GM18507 (cell line): Measurements from ENCODE around the gene ACAD9.

Experiments used
- DNase-seq: peaks from one replicate; pipeline ENCODE4 v3.0.0; 2011; ENCODE audit warnings: low read depth; ENCODE audit not compliant: insufficient read length; ENCODE audit errors: extremely low spot score
- FAIRE-seq: peaks from 2 replicates; lab custom pipeline; 2011; peaks lifted over from hg19 to GRCh38; lab: Jason Lieb, UNC

ACAD9 gene

DNA sequence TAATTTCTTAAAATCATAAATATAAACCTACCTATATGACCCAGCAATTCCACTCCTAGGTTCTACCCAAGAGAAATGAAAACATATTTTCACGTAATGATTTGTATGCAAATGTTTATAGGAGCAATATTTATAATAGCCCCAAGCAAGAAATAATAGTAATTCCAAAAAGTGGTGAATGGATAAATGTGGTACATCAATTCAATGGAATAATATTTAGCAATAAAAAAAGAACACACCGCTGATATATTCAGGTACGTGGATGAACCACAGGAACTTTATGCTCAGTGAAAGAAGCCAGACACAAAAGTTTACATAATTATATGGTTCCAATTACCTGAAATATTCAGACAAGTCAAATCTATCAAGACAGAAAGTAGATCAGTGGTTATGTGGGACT lies 49.9 kb downstream of the ACAD9 start:
- DNase-seq (no peak), FAIRE-seq (no peak)

DNA sequence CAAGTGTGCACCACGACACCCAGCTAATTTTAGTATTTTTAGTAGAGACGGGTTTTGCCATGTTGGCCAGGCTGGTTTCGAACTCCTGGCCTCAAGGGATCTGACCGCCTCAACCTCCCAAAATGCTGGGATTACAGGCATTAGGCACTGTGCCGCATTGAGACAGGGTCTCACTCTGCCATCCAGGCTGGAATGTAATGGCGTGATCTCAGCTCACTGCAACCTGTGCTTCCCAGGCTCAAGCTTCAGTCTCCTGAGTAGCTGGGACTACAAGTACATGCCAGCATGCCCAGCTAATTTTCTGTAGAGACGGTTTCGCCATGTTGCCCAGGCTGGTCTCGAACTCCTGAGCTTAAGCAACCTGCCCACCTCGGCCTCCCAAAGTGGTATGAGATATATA lies 51.6 kb downstream of the ACAD9 start:
- DNase-seq (no peak), FAIRE-seq (no peak)

DNA sequence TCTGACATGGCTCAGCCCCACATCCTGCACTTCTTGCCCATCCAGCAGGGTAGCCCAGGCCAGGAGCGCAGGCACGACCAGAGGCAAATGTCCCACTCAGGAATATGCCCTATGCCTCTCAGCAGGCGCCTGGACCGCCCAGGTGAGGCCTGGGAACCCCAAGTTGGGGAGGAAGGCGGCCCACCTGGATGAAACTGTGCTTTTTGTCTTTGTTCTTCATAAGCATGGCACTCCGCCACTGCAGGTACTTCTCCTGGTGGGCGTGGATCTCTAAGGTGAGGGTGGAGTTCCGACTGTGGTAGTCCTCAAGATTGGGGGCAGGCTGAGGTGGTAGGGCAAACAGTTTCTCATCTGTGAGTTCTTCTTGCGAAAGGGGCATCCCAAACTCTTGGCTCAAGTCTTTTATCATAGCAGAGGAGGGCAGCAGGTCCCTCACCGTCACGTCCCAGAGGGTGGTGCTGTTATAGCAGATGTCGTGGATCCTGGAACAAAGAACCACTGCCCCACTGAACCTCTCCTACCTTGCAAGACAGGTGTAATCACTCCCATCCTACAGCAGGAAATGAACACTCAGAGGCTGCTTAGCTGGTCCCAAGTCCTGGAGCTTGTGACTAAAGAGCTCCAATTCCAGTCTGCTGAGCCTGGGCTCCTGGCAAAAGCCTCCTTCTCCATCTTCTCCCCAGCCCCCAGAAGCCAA lies 53.2 kb downstream of the ACAD9 start:
- DNase-seq (no peak), FAIRE-seq (no peak)

DNA sequence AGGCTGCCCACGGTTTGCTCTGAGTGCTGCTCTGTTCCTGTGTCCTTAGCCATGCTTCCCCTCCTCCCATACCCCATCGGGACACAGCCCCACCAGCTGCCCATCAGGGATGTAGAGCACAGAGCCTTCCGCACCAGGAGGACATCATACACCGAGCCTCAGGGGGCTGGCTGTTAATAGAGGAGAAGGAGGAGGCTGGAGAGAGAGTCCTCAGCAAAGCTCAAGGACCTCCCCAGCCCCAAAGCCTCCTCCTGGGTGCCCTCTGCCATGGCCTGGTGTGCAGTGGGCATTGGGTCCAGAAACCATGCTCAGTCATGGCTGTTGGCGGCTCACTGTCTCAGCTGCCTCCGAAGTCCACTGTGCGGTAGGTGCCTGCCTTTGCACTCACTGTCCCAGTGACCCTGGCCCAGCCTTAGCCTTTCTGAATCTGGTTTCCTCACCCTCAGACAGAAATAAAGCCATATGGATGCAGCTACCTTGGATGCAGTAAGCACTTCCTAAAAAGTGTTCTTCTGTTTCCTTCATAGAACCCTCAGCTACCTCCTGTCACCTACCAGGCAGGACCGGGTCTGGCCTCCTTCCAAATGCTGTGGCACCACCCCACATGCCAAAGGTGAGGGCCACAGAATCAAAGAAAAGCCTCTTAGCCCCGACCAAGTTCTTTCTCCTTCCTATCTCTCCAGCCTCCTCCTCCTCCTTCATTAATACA lies 53.9 kb downstream of the ACAD9 start:
- FAIRE-seq (no peak), DNase-seq (no peak)

DNA sequence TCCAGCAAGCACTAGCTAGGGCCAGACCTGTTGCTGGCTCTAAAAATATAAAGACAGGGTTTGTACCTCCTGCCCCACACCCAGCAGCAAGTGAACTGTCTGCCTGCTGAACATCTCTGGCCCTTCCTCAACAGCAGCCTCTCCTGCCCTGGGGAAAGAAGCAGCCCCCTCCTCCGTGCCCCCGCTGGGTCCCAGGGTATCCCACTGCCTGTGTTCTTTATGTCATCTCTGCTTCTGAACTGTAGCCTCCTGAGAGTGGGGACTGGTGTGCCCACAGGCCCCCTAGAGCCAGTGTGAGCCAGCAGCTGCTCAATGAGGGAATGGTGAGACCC lies 54.5 kb downstream of the ACAD9 start:
- DNase-seq: no peak
- FAIRE-seq: no peak

DNA sequence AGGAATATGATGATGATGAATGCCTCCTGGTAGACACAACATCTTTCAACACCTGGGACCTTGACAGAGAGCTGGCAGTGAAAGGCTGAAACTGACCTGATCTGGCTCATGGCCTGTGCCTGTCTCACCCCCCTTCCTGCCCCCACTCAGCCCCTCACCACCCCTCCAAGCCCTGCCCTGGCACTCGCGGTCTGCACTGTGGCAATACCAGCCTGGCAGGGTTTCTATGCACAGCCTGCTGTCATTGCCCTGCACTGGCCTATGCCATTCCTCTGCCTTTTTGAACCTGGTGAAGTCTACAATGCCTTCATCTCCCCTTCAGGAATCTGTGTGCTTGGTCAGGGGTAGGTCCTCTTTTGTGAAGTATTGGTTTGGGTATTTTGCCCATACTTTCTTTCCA lies 56.5 kb downstream of the ACAD9 start:
- no peak for FAIRE-seq
- no peak for DNase-seq

DNA sequence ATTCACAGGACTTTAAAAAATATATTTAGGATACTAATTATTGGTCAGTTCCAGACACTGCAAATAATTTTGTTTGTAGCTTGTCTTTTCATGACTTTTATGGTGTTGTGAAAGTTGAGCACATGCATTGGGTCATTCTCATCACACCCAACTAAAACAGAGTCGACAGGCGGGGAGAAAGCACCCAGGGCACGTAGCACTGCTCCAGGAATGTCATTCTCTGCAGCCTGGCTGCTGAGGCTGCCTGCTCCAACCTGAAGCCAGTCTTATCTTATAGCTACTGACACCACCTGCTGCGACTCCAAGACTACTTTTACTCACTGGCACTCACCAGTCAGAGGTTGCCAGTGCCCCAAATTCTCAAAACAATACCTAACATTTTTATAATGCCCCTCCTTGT lies 56.9 kb downstream of the ACAD9 start:
- FAIRE-seq: no peak

DNA sequence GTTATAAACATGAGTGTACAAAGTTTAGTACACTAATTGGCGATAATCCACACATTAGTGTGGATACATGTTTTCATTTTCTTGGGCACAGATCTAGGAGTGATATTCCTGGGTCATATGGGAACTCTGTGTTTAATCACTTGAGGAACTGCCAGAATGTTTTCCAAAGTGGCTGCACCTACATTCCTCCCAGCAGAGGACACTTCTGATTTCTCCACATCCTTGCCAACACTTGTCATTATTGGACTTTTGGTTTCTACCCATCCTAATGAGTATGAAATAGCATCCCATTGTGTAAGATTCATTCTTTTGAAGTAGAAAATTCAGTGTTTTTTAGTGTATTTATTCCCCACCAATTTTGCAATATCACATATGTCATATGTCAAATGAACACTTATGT lies 60.8 kb downstream of the ACAD9 start:
- FAIRE-seq: no peak
- no peak for DNase-seq

More for the DNA sequence above, 56.9 kb downstream of the ACAD9 start:
- DNase-seq: no peak

DNA sequence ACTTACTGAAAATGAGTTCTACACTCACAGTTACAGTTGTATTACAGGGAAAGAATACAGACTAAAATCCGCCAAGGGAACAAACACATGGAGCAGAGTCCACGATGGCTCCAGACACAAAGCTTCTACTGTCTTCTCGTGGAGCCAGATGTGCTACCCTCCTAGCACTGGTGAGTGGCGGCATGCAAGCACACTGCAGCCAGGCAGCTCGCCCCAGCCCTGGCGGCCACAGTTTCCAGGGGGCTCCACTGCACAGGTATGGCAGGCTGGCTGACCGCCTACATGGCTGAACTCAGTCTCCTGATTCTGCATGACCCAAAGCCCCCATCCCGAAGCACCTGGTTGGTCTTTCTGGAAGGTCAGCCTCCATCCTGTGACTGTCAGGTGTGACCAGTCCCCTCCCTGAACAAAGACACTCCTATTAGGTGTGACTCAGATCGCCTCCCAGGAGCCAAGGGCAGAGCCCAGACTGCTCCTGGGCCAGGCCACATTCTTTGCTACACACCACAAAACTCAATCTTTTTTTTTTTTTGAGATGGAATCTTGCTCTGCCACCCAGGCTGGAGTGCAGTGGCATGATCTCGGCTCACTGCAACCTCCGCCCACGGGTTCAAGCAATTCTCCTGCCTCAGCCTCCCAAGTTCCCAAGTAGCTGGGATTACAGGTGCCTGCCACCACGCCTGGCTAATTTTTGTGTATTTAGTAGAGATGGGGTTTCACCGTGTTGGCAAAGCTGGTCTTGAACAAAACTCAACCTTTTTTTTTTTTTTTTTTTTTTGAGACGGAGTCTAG lies 62.9 kb downstream of the ACAD9 start:
- DNase-seq (no peak), FAIRE-seq (no peak)

DNA sequence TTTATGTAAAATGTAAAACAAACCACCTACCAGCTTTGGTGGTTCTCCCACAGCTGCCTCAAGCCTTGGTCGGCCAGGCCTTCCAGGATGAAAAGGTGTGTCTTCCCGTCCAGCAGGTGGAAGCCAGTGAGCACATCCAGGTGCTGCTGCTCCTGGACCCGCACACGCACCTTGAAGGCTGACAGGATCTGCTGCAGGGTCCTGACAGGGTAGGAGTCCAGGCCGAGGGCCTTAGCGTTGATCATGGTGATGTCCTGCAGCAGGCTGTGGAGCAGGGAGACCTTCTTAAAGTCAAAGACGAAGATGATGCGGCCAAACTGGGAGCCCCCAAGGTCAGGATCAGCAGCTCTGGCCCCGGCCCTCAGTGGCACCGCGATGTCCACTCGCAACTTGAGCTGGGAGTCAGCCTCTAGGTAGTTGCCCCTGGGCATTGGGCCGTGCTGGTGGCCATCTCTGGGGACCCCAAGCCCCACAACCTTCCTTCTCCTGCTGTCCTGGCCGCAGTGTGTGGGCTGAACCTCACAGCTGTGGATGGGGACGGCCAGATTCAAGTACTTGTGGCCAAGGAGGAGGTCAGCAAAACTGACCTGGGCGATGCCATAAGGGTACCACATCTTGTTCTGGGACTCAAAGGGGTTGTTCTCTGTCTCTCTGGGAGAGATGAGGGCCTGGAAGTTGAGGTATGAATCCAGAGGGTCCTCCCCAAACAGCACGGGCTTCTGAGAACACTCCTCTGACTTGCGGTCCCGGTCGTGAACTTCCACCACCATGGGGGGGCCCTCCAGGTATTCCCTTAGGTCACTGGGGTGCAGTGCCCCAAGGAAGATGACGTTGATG lies 65.8 kb downstream of the ACAD9 start:
- no peak for FAIRE-seq

DNA sequence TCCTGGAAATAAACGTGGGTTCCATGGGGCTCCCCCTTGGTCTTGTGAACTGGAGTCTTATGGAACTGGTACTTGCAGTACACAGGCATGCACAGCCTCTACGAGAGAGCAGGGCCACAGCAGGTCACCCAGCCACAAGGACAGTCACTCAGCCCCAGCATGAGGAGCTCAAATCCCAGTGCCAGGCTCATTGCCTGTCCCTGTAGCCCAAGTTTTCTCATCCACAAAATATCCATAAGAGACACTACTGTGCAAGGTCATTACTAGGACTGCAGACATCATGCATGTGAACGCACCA lies 66.4 kb downstream of the ACAD9 start:
- DNase-seq (no peak), FAIRE-seq (no peak)

More for the DNA sequence above, 65.8 kb downstream of the ACAD9 start:
- no peak for DNase-seq

DNA sequence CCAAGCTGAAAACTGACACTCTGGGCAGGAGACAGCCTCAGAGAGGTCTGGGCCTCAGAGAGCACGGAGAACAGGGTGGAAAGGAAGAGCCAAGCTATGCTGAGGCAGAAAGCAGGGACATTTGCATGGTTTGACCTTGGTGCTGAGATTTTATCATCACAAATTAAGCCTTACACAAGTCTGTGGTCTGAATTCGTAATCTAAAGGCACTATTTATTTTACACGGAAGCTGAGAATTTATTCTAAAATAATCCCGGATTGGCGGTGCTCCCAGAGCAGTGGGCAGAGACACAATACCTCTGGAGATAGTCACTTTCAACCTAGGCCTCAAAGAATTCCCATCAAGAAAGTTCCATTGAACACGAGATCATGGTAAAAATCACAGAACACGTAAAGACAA lies 67.0 kb downstream of the ACAD9 start:
- DNase-seq (no peak), FAIRE-seq (no peak)

DNA sequence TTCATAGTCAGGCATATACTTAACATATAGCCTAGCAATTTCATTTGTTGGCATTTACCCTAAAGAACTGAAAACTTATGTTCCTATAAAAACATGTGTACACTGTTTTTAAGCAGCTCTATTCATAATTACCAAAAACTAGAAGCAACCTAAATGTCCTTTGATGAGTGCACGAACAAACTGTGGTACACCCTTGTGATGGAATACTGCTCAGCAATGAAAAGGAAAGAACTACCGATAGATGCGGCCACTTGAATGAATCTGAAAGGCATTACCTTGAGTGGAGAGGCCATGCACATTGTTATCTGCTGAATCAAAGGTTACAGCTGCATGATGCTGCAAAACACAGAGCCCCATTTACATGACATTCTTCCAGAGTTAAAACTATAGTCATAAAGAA lies 69.7 kb downstream of the ACAD9 start:
- FAIRE-seq (no peak), DNase-seq (no peak)

DNA sequence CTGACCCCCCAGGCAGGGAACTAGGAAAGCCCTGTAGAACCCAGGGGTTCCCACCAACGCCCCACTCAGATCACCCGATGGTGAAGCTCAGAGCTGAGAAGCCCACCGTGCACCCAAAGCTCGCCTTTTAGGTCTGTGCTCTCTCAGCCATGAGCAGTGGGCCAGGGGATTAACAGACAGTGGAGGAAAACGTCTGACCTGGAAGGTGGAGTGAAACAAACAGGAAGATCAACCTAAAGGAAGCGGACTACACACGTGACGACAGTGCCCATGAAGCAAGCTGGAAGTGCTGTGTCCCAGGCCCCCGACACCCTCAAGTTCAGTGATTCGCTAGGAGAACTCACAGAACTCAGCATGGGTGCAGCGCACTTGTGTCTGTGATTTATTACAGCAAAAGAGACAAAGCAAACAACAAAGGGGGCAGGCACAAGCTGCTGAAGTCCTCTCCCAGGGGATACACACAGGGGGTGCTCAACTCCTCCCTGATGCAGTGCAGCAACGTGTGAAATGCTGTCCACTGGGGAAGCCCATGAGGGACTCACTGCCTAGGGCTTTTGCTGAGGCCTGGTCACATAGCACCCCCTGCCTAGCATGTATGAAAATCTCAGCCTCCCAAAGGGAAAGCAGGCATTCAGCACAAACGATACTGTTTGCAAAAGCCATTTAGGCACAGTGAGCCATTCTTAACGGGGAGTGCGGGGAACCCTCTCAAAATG lies 71.0 kb downstream of the ACAD9 start:
- DNase-seq: no peak
- FAIRE-seq: no peak

DNA sequence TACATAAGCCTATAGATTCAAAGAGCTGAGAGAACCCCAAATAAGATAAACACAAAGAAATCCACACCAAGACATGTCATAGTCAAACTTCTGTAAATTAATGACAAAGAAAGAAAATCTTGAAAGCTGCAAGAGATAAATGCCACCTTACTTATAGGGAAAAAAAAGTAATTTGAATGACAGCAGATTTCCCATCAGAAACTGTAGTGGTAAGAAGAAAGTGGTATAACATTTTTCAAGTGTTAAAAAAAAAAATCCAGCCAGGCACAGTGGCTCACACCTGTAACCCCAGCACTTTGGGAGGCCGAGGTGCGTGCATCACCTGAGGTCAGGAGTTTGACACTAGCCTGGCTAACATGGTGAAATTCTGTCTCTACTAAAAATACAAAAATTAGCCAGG lies 77.0 kb downstream of the ACAD9 start:
- no peak for FAIRE-seq
- DNase-seq: no peak
